H9 (cell line): Measurements from ENCODE around the gene GIPC1. TPM values are rescaled to one million over a fixed set of nuclear protein-coding genes. Genes with fewer than 3 reads are reported as not detected.

ENCODE experiments used
- DNase-seq: peaks from one replicate; pipeline ENCODE4 v3.0.0-alpha.2; 2017
- H2AFZ ChIP-seq: one replicate; pipeline ENCODE4 v1.6.1; 2013; ENCODE audit warnings: mild to moderate bottlenecking, low read length, control low read depth, moderate library complexity
- H2AK5ac ChIP-seq: 2 replicates; pipeline ENCODE4 v1.6.1; 2013; ENCODE audit warnings: low read length, control low read depth, mixed read lengths; ENCODE audit not compliant: insufficient read length
- H2BK120ac ChIP-seq: one replicate; pipeline ENCODE4 v1.6.1; 2013; ENCODE audit warnings: low read depth, mild to moderate bottlenecking, low read length, control low read depth, inconsistent platforms; ENCODE audit not compliant: poor library complexity, severe bottlenecking
- H2BK12ac ChIP-seq: 2 replicates; pipeline ENCODE4 v1.6.1; 2013; ENCODE audit warnings: low read length, control low read depth, mixed read lengths, low read depth; ENCODE audit not compliant: insufficient read length
- H2BK15ac ChIP-seq: 2 replicates; pipeline ENCODE4 v1.6.1; 2013; ENCODE audit warnings: low read depth, low read length, control low read depth
- H2BK20ac ChIP-seq: one replicate; pipeline ENCODE4 v1.6.1; 2013; ENCODE audit warnings: low read depth, mild to moderate bottlenecking, low read length, control low read depth, inconsistent platforms; ENCODE audit not compliant: poor library complexity, severe bottlenecking
- H2BK5ac ChIP-seq: 2 replicates; pipeline ENCODE4 v1.6.1; 2013; ENCODE audit warnings: low read length, control low read depth, mixed read lengths; ENCODE audit not compliant: insufficient read length
- H3K14ac ChIP-seq: 2 replicates; pipeline ENCODE4 v1.6.1; 2013; ENCODE audit warnings: low read length, control low read depth; ENCODE audit not compliant: insufficient read depth
- H3K18ac ChIP-seq: 2 replicates; pipeline ENCODE4 v1.6.1; 2013; ENCODE audit warnings: low read depth, mild to moderate bottlenecking, mixed read lengths, low read length, control low read depth; ENCODE audit not compliant: insufficient read length
- H3K23ac ChIP-seq: 2 replicates; pipeline ENCODE4 v1.6.1; 2013; ENCODE audit warnings: low read length, control low read depth, mixed read lengths, low read depth; ENCODE audit not compliant: insufficient read length
- H3K23me2 ChIP-seq: 2 replicates; pipeline ENCODE4 v1.6.1; 2013; ENCODE audit warnings: low read depth, mild to moderate bottlenecking, mixed read lengths, low read length, control low read depth; ENCODE audit not compliant: insufficient read length, poor library complexity, severe bottlenecking
- H3K27ac ChIP-seq: 2 replicates; pipeline ENCODE4 v1.5.1; 2013; ENCODE audit warnings: low read length, control low read depth, mixed read lengths, low read depth; ENCODE audit not compliant: insufficient read length
- H3K27me3 ChIP-seq: 2 replicates; pipeline ENCODE4 v1.6.1; 2013; ENCODE audit warnings: low read length, control low read depth, inconsistent platforms; ENCODE audit not compliant: insufficient read depth
- H3K4ac ChIP-seq: 2 replicates; pipeline ENCODE4 v1.6.1; 2013; ENCODE audit warnings: low read depth, mild to moderate bottlenecking, control low read depth, inconsistent platforms, low read length, moderate library complexity
- H3K4me1 ChIP-seq: 2 replicates; pipeline ENCODE4 v1.6.1; 2013; ENCODE audit warnings: low read length, control low read depth, inconsistent platforms; ENCODE audit not compliant: insufficient read depth
- H3K4me2 ChIP-seq: 2 replicates; pipeline ENCODE4 v1.6.1; 2013; ENCODE audit warnings: low read length, control low read depth, mixed read lengths; ENCODE audit not compliant: insufficient read length, insufficient read depth
- H3K56ac ChIP-seq: 2 replicates; pipeline ENCODE4 v1.6.1; 2013; ENCODE audit warnings: low read depth, mild to moderate bottlenecking, mixed read lengths, low read length, control low read depth; ENCODE audit not compliant: insufficient read length
- H3K79me1 ChIP-seq: 2 replicates; pipeline ENCODE4 v1.6.1; 2013; ENCODE audit warnings: low read depth, mild to moderate bottlenecking, moderate library complexity, low read length, control low read depth, inconsistent platforms; ENCODE audit not compliant: insufficient read depth, poor library complexity, severe bottlenecking
- H3K79me2 ChIP-seq: 2 replicates; pipeline ENCODE4 v1.6.1; 2013; ENCODE audit warnings: low read length, control low read depth, inconsistent platforms; ENCODE audit not compliant: insufficient read depth
- H3K9ac ChIP-seq: 2 replicates; pipeline ENCODE4 v1.6.1; 2013; ENCODE audit warnings: low read length, control low read depth, mixed read lengths; ENCODE audit not compliant: insufficient read length; ENCODE audit errors: extremely low read depth
- H3K9me3 ChIP-seq: one replicate; pipeline ENCODE4 v1.6.1; 2013; ENCODE audit warnings: low read depth, low read length, inconsistent platforms; ENCODE audit not compliant: control insufficient read depth
- H3T11ph ChIP-seq: one replicate; pipeline ENCODE4 v1.6.1; 2013; ENCODE audit warnings: mild to moderate bottlenecking, low read length, control low read depth, inconsistent platforms
- H4K20me1 ChIP-seq: one replicate; pipeline ENCODE4 v1.6.1; 2013; ENCODE audit not compliant: control insufficient read depth, insufficient read length, insufficient read depth
- H4K5ac ChIP-seq: 2 replicates; pipeline ENCODE4 v1.6.1; 2013; ENCODE audit warnings: low read depth, mild to moderate bottlenecking, mixed read lengths, low read length, control low read depth; ENCODE audit not compliant: insufficient read length
- H4K8ac ChIP-seq: replicated peaks from 2 replicates; pipeline ENCODE4 v1.6.1; 2013; ENCODE audit warnings: low read length, control low read depth, mixed read lengths, low read depth; ENCODE audit not compliant: insufficient read length
- H4K91ac ChIP-seq: 2 replicates; pipeline ENCODE4 v1.6.1; 2013; ENCODE audit warnings: low read depth, mild to moderate bottlenecking, moderate library complexity, mixed read lengths, low read length, control low read depth; ENCODE audit not compliant: insufficient read length
- H3K27ac Mint-ChIP-seq, 3 experiments: 2 replicates in 2 of 3; 3 replicates in 1 of 3; pipeline ENCODE4 v1.8.0; 2020 to 2021; ENCODE audit warnings: mixed read lengths in 3 of 3, mild to moderate bottlenecking in 1 of 3, moderate library complexity in 1 of 3
- H3K27me3 Mint-ChIP-seq: 2 replicates; pipeline ENCODE4 v1.8.0; 2021; ENCODE audit warnings: low read depth, mild to moderate bottlenecking, moderate library complexity, mixed read lengths
- H3K36me3 Mint-ChIP-seq, 3 experiments: 2 replicates in 2 of 3; 3 replicates in 1 of 3; pipeline ENCODE4 v1.8.0; 2020 to 2021; ENCODE audit warnings: low read depth in 3 of 3, mixed read lengths in 3 of 3; ENCODE audit not compliant: insufficient read depth in 1 of 3
- H3K4me1 Mint-ChIP-seq, 2 experiments: 2 replicates each; pipeline ENCODE4 v1.8.0; 2020; ENCODE audit warnings: mixed read lengths in 2 of 2
- H3K4me3 Mint-ChIP-seq, 2 experiments: 2 replicates in 1 of 2; 3 replicates in 1 of 2; pipeline ENCODE4 v1.8.0; 2020 to 2021; ENCODE audit warnings: mild to moderate bottlenecking in 2 of 2, mixed read lengths in 2 of 2, moderate library complexity in 1 of 2
- H3K9me3 Mint-ChIP-seq, 2 experiments: 2 replicates in 1 of 2; 3 replicates in 1 of 2; pipeline ENCODE4 v1.8.0; 2020; ENCODE audit warnings: mild to moderate bottlenecking in 2 of 2, mixed read lengths in 2 of 2, moderate library complexity in 1 of 2
- CTCF ChIP-seq: fragments of 200-600 bp; sonication (generic); conservative IDR thresholded peaks from 3 replicates; pipeline ENCODE4 v1.8.0; 2021; ENCODE audit warnings: antibody characterized with exemption, mild to moderate bottlenecking
- WGBS: extraction: QIAGEN DNeasy Blood & Tissue Kit; methylation state at CpG from one replicate; pipeline ENCODE4 v1.1.7; 2013; ENCODE audit warnings: missing lambda C conversion rate, low lambda C conversion rate, mixed read lengths; ENCODE audit not compliant: insufficient read length; ENCODE audit errors: extremely low coverage; 5-methylcytosine and 5-hydroxymethylcytosine counted together
- total RNA-seq: library from RNA; stranded (reverse); gene quantifications from 2 replicates; pipeline ENCODE4 v1.2.1, GENCODE V29; 2021

The GIPC1 gene
- total RNA-seq, 1 experiment from 2014 or later: 70.6 TPM

- no peak overlapping the region for H2BK15ac ChIP-seq
- no peak overlapping the region for H2BK120ac ChIP-seq
- Mint-ChIP-seq H3K4me3 (peak overlapping the region in 1 of 2 experiments; percentile 43; a peak in 1 of 5 replicates), H3K27me3 (no peaks in the 10 kb centered on the region; the same call in 1 of the 2 replicates), H3K27ac (peak overlapping the region; percentile 62 to 88 (median 86); a peak in 5 of 7 replicates), H3K4me1 (peaks cover 20 to 39% of the 10 kb centered on the region in 2 experiments), H3K36me3 (peaks cover 7 to 25% (median 14%) of the 10 kb centered on the region in 3 experiments; a peak in 6 of 7 replicates), H3K9me3 (no peaks in the 10 kb centered on the region; a peak in 1 of 5 replicates)
- H3K23ac ChIP-seq: no peak overlapping the region
- no peaks in the 10 kb centered on the region for H3K79me1 ChIP-seq
- no peak overlapping the region for H2BK20ac ChIP-seq
- H3K79me2 ChIP-seq: no peaks in the 10 kb centered on the region
- H4K20me1 ChIP-seq: no peaks in the 10 kb centered on the region
- no peak overlapping the region for H3K4ac ChIP-seq
- H2AFZ ChIP-seq: no peak overlapping the region
- no peak overlapping the region for H2BK12ac ChIP-seq
- H3K27ac ChIP-seq: no peak overlapping the region
- no peak for TF ChIP-seq CTCF
- H3K4me2 ChIP-seq: no peak overlapping the region
- no peak overlapping the region for H3T11ph ChIP-seq
- no peak overlapping the region for H4K8ac ChIP-seq
- WGBS: no CpG with 5 or more reads among the region's 26 CpGs
- no peak overlapping the region for H3K56ac ChIP-seq
- H3K27me3 ChIP-seq: no peaks in the 10 kb centered on the region
- H3K9ac ChIP-seq: no peak overlapping the region
- peaks cover 7% of the 10 kb centered on the region for H3K23me2 ChIP-seq
- no peak for DNase-seq
- no peak overlapping the region for H2BK5ac ChIP-seq
- no peaks in the 10 kb centered on the region for H3K9me3 ChIP-seq
- H3K18ac ChIP-seq: no peak overlapping the region
- H4K5ac ChIP-seq: no peak overlapping the region
- no peak overlapping the region for H4K91ac ChIP-seq
- no peak overlapping the region for H3K14ac ChIP-seq
- no peak overlapping the region for H2AK5ac ChIP-seq
- no peaks in the 10 kb centered on the region; the same call in 1 of the 2 replicates for H3K4me1 ChIP-seq
Measured at GRCh38 chr19:14476673-14477401, 19.1 kb downstream of the GIPC1 start.
